GM18907 (cell line): ENCODE results near the gene NXT1.

Experiments used
- ATAC-seq: cut with Tn5 transposase; IDR thresholded peaks from one replicate; pipeline ENCODE4 v1.9.1; 2021; ENCODE audit warnings: mild to moderate bottlenecking, moderate library complexity; ENCODE audit not compliant: unreplicated experiment

The NXT1 gene

DNA sequence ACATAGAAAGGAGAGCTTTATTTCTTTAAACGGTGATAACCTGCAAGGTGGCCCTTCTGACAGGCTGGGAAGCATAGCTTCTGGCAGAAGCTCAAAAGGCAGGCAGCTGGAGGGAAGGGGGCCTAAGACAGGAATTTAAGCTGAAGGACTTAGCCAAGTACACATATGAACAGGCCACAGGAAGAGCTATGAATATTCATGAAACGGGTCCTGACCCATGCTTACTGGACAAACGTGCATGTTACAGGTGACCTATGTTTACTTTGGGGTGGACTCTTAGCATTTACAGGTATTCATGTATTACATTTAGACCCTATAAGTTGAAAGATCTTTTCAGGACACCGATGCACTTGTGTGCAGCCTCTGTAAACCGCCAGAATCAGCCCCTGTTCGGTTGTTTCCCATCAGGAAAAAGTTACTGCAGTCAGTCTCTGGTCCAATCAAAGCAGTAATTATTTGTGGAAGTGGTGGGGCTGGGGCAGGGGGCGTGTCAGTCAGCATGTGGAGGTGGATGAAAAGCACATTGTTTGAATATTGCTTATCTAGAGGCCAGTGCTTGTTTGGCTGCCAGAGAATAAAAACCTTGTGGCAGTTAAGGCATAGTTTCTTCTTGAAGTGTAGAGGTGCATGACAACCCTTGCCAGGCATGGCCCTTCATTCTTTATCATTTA lies 8.5 kb downstream of the NXT1 start:
- ATAC-seq: no peak

DNA sequence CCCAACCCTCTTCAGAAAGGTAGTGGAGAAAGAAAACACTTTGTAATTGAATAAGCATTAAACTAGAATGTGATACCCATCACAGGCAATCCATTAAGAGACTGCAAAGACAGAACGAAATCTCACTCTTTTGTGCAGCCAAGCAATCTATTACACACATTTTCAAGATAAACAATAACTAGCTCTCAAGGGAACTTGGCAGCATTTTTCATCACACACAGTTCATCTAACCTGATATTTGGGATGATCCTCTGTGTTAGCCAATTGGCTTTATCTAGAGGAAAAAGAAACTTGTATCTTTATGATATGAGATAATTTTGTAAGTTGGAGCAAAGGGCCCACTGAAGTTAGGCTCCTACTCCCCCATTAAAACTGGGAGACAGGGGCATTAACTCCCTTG lies 9.9 kb downstream of the NXT1 start:
- no peak for ATAC-seq

DNA sequence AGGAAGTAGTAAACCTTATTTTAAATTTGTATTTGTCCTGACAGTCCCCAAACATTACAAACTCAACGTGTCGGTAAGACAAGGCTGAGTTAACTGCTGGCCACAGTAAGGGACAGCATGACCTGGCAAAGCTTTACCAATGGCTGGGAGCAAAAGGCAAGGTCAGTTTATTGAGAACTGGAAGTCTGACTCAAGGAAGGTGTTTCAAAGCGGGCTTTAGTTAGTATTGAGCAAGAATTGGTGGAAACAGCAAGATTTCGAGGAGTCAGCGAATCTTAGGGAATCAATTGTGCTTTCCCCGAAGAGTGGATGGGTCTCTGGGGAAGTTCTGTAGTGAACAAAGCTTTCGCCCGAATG lies 10.5 kb downstream of the NXT1 start:
- no peak for ATAC-seq

DNA sequence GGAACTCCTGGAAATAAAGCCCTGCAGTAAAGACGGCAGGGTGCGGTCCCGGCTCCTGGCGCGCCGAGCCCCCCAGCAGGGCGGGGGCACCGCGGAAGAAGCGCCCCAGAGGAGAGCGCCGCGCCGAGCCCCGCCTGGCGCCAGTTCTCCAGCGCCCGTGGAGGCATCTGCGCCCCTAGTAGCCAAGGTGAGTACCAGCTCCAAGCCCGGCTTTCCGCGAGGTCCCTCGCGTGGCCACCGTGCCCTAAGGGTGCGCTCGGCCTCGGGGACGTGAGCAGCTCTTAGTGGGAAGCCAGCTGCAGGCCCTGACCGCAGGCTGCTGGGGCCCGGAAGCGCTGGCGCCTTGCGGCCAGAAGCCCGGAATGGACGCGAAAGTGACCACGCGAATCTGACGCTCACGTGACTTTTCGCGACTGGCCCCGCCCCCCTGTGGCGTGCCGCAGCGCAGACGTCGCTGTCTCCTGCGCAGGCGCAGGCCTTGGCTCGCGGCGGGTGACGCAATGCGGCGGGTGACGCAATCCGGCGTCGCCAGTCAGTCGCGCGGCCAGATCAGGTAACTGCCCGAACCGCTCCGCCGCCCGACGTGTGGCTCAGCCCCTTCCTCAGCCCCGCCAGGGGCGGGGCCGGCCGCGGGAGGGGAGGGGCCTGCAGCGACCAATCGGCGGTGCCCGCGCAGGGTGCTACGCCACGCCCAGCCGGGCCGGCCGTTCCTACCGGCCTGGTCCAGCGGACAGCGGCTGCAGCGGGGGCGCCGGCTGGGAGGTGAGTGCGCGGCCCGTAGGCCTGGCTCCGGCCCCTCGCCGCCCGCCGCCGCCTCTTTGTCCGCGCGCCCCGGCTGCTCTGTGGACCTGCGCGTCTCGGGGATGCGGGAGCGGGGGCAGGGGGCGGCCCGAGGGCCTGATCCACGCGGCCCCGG lies 11.1 kb downstream of the NXT1 start, which contains the start of gene GZF1:
GZF1 (plus strand) TSS at position 707 of the 916 bp plus-strand sequence. CDS start 2,202 bp downstream, outside the sequence.
- ATAC-seq: peak; percentile 73

DNA sequence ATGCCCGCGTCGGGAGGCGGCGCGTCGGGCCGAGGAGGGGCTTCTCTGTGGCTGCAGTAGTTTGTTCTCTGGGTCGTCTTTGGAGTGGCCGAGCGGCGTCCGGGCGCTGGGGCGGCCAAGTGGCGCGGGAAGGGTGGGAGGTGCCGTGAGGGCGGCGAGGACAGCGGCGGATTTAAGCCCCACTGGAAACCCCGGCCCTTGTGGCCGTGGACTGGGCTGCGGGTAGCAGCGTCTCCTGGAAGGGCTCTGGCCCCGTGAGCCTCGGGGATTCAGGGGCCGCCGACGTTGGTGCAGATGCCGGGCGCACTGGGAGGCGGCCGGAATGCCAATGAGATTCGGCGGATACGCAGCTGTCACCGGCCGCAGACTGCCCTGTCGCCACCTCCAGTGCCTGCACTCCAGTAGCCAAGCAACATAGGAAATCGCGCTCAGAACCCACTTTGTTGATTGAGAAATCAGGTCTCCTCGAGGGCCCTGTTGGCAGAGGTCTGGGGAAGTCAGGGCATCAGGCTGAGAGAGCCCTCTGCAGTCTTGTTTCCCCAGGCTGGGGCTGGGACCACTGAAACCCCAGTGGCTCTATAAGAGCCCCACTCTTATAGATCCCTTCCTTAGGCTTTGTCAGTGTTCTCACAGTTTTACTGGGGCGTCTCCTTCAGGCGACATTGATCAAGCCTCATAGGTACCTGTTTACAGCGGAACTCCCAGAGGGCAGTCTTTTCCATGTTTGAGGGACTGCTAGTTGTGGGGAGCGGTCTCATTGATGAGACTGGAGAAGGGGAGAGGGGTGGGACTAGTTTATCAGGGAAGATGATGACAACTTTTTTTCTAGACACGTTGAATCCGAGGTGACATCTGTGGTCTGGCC lies 12.0 kb downstream of the NXT1 start:
- ATAC-seq: peak; percentile 19

DNA sequence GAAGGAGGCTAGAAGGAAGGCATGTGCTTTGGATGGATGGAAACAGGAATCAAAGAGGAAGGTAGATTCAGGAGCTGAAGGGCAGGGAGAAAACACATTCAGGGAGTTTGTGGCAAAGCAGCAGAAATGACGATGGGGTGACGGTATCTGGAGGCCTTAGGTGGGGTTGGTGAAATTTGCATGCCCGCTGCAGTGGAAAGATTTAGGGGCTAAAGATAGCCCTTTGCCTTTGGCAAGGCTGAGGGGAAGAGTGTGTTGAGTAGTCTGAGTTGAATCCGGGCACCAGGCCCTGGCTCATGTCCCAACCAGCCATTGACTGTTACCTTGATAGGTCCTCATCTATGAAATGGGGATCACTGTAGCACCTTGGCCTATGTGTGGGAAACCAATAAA lies 12.7 kb downstream of the NXT1 start:
- no peak for ATAC-seq

DNA sequence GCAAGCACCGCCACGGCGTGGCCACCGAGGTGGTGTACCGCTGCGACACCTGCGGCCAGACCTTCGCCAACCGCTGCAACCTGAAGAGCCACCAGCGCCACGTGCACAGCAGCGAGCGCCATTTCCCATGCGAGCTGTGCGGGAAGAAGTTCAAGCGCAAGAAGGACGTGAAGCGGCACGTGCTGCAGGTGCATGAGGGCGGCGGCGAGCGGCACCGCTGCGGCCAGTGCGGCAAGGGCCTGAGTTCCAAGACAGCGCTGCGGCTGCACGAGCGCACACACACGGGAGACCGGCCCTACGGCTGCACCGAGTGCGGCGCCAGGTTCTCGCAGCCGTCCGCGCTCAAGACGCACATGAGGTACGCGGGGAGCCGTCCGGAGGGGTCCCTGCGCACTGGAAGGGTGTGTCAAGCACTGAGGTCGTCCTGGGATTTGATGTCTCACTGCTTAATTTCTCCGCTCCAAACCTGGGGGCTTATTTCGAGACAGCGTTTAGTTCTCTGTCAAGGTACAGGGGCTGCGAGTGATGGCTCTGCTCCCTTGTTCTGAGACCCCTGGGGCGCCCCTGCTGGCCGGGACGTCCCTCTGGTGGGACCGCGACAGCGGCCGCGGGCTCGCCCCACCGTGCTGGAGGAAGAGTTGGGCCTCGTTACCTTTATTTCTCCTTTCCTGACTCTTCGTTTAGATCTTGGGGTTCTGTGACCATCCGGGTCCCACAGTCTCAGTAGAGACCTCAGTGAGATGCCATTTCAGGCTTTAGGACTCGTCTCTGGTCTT lies 15.0 kb downstream of the NXT1 start:
- no peak for ATAC-seq

DNA sequence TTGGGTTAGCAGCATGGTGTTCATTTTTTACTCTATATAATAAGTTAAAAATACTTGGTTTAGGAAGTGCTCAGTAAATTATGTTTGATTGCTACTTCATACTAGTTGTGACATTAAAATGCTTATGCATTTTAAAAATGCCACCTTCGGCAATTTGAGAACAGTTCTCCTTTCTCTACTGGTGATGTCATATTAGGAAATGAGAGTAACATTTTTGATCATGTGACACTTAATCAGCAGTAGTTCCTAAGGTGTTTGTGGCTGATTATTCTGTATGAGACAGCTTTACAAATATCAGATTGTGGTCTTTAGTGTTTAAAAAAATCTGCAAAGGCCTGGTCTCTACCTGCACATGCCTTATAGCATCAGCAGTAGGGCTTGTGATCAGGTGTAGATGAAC lies 15.8 kb downstream of the NXT1 start:
- no peak for ATAC-seq

DNA sequence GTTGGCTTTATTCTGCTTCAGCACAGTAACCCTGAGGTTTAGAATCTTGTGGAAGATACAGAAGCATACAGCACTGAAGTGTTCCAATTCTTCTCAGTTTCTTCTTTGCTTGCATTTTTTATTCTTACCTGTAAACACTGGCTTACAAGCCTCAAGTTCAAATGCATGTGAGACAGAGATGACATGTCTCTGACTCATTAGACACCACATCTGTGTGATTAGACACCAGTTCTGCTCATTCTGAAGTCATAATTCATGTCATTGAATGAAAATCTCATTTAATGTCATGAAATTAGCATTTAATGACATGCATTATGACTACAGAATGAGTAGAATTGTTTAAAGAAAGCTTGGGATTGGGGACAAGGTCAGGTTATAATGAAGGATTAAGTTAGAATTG lies 17.2 kb downstream of the NXT1 start:
- no peak for ATAC-seq

DNA sequence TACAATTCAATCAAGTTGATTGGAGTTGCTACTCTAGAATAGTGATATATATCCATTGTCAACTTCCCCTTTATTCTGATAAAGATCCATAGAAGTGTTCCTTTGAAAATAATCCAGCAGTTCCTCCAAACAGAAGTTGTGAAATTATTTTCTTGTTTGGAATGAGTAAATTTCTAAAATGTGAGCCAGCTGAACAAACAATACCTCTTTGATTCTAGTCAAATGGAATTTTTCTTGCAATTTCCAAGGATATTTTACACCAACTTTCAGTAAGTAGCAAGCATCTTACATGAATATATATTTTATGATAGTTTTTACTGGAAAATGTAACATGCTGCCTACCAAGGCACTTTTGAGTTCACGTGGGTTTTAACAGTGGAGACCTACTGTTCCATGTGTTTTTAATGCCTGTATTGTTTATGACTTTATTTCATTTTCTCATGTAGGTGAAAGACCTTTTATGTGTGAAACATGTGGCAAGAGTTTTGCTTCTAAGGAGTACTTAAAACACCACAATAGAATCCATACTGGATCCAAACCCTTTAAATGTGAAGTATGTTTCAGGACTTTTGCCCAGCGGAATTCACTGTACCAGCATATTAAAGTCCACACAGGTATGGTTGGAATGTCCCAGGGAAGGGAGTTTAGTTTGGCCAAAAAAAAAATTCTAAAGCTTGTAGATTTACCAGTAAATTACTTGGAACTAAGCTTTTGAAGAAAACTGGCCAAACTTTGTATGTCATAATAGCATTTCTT lies 17.9 kb downstream of the NXT1 start:
- no peak for ATAC-seq

DNA sequence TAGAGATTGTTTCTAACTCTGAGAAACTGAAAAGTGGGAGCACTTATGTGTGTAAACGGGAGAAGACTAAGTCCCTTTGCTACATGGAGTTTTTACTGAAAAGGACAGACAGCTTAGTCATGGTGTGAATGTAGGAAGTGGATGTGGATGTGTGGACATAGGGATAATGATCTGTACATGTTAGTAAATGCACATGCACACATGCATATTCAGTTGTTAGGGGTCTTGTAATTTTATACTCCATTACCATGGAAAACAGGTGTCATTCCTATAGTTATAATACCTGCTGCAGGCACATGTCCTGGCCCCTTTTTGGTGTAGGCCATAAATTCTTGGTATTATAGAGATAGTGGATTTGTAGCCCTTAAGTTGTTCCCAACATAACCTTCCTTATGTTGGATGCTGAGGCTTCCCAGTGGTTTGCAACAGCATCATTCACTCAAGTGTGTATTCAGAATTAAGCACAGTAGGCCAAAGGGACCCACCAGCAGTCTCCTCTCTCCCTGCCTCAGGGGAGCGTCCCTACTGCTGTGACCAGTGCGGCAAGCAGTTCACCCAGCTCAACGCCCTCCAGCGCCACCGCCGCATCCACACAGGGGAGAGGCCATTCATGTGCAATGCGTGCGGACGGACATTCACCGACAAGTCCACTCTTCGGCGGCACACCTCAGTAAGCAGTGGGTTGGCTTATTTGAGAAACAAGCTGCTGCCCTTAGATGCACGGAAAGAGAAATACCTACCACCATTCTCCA lies 18.7 kb downstream of the NXT1 start:
- no peak for ATAC-seq

DNA sequence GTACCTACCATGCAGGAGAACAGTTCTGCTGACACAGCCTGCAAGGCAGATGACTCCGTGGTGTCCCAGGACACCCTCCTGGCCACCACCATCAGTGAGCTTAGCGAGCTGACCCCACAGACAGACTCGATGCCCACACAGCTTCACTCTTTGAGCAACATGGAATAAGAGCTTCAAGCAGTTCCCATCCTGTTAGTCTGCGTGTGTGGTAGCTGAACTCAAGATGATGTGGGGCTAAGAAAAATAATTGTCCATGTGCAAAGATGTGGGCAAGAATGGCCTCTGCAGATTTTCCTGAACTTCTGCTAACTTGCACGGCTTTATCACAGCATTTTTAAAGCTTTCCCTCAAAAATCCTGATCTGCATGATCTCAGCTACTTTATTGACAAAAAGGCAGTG lies 19.7 kb downstream of the NXT1 start:
- no peak for ATAC-seq

DNA sequence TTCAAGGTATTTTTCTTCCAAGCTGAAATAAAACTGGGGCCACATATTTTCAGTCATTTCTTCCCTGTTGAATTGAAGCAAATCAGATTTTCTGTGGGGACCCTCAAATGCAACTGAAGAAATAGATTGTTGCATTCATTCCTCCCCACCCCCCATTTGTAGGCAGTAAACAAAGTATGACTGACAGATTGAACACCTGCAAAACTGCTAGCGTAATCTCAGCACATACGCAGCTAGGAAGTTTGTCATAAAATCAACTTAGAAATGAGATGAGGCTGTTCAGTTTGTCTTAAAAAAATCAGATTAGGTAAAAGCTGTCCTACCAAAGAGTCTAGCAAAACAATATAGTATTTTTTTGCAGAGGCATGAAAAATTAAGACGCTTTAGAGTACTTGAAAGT lies 20.3 kb downstream of the NXT1 start:
- ATAC-seq: no peak

DNA sequence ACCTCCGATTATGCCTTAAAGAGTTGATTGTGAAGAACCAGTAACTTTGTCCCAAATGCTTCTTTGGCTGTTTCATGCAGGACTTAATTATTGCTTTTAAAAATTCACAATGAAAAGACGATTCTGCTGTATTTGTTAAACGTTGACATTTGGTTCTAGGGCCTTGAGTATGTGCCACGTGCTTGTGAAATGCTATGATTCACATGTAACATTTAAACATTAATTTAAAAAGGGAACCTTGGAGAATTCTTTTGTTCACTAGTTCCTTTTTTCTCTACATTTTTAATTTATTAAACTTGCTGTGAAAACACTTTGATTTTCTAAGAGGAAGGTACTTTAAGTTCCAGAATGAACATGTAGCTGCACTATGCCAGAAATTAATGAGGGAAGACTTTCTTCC lies 20.9 kb downstream of the NXT1 start:
- ATAC-seq: no peak

DNA sequence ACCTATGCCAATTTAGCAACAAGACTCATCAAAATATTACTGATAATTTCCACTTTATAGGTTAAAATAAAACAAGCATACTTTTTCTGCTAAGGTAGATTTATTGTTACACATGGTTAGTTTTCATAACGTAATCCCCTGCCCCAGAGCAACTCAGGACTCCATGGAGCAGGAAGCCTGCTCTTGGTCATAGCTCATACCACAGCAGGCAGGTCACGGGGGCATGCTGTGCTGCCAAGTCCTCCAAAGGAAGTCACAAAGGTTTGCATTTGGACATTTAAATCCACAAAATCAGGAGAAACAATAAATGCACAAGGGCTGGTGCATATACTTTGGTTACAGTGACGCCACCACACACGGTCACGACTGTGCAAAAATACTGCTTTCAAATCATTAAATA lies 23.9 kb downstream of the NXT1 start:
- no peak for ATAC-seq

DNA sequence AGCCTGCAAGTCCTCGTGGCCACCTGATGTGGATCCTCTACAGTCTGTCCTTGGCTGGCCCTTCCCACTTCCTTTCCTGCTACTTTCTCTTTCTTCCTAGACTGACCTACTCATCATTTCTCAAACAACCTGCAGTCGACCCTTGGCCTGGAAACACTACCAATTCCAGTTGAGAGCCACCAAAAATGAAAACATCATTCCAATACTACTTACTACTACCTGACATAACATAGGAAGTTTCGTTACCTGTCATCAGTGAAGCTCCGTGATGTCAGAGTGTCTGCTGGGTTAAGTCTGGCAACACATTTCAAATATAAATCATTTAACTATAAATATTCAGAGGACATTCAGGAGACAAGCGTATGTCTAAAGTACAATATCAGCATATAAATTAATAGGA lies 25.2 kb downstream of the NXT1 start:
- ATAC-seq: no peak

DNA sequence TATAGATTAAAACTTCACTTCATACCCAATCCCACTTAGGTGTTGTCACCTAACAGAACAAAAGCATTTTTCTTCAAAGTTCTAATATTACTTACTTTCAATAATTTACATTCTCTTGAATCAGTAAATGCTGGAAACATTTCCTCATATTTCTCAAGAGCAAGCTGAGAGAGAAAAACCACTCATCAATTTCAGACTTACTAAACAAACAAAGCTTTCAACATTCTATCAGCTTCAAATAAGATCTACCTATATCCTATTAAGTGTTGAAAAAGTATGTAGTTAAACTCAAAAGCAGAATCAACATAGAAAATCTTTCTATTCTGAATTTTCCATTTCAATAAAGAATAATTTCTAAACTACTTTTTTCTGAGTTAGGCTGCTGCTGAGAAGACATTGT lies 29.2 kb downstream of the NXT1 start:
- ATAC-seq: no peak

DNA sequence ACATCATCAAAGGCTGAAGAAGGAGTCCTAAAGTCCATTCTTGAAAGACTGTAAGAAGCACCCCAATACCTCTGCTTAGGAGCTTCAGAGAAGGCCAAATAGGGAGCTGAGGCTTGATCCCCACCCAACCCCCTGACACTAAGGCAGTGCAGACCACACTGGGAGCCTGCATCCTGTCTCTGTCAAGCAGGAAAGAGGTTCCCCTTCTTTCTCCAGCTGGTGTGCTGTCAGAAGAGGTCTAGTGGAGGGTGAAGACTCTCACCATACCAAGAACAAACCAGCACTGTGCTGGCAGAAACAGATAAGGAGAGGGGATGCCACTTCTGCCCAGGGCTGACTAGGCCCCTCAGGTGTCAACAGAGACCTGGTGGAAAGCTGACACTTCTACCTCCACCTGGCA lies 31.3 kb downstream of the NXT1 start:
- no peak for ATAC-seq
